ENCODE data around the gene DCAF11.
A peak's percentile ranks its signal among the peaks of the same experiment; 100 is the strongest.

Gene DCAF11

DNA sequence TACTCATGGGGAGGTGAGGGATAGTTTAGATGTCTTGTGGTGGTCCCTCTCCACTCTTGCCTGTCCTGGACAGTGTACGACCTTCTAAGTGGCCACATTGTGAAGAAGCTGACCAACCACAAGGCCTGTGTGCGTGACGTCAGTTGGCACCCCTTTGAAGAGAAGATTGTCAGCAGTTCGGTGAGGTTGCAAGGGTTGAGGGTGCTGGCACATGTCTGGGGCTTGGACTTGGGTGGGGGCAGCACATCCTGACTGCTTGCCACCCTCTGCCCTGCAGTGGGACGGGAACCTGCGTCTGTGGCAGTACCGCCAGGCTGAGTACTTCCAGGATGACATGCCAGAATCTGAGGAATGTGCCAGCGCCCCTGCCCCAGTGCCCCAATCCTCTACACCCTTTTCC is 8.3 kb downstream of the DCAF11 start:
- DNase-seq: no peak

DNA sequence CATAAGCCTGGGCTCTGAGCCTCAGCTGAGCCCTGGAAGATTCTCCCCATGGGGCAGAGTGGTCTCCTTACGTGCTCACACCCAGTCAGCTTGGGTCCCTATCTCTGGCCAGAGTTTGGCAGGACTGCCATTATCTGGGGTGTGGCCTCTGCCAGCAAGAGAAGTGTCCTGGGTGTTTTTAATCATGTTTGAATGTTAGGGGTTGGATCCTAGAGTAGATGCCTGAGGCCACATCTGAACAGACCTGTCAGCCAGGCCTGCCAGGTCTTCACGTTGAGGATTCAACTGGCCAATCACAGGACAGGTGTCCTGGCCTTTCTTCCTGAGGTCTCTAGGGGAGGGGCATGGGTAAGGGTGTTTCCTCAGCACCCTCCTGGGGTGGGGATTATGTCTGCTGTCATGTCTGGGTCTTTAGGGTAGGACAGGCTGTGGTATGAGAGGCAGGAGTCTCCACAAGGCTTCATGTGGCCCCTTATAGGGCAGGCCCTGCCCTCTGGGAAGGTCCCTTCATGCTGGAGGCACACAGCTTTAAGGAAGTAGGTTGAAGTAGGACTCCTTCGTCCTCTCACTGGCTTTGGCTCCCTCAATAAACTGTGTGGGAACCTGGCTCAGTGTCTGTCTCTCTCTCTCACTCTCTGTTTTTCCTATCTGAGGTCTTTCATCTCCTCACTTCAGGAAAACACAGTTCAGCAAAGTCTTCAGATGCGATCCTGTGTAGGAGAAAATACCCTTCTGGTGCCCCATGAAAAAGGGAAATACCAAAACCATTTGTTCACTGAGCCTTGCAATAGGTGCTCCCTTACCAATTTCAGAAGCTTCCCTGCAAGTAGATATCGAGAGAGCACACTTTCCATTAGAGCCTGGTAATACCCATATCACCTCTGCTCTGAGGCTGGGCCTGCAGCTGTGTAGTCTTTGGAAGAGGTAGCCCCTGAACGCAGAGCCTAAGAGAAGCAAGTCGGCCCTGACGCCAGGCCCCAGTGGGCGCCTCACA is 9.1 kb downstream of the DCAF11 start:
- no peak for DNase-seq

DNA sequence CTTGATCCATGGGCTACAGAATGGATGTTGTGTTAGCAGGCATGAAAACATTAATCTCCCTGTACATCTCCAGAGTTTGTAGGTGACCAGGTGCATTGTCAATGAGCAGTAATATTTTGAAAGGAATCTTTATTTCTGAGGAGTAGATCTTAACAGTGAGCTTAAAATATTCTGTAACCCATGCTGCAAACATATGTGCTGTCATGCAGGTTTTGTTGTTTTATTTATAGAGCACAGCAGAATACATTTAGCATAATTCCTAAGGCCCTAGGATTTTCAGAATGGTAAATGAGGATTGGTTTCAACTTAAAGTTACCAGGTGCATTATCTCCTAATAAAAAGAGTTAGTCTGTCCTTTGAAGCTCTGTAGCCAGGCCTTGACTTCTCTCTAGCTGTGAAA is 12.4 kb downstream of the DCAF11 start:
- no peak for DNase-seq

DNA sequence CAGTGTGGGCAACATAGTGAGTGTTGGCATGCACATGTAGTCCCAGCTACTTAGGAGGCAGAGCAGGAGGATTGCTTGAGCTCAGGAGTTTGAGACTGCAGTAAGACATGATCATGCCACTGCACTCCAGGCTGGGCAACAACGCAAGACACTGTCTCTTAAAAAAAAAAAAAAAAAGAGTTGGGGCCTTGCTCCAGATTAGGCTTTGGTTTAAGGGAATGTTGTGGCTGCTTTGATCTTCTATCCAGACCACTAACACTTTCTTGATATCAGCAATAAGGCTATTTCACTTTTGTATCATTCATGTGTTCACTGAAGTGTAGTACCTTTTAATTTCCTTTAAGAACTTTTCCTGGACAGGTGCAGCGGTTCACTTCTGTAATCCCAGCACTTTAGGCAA is 13.1 kb downstream of the DCAF11 start:
- DNase-seq: no peak

DNA sequence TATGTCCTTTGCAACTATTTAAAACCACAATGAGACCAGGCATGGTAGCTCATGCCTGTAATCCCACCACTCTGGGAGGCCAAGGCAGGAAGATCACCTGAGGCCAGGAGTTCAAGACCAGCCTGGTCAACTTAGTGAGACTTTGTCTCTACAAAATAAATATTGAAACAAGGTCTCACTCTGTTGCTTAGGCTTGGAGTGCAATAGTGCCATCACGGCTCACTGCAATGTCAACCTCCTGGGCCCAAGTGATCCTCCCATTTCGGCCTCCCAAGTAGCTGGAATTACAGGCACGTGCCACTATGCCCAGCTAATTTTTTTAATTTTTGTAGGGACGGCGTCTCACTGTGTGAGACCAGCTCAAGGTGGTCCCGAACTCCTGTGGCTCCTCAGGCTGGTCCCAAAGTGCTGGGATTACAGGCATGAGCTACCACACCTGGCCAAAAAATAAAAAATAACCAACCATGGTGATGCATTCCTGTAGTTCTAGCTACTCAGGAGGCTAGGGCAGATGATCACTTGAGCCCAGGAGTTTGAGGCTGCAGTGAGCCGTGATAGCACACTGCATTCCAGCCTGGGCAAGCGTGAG is 14.9 kb downstream of the DCAF11 start:
- no peak for DNase-seq

DNA sequence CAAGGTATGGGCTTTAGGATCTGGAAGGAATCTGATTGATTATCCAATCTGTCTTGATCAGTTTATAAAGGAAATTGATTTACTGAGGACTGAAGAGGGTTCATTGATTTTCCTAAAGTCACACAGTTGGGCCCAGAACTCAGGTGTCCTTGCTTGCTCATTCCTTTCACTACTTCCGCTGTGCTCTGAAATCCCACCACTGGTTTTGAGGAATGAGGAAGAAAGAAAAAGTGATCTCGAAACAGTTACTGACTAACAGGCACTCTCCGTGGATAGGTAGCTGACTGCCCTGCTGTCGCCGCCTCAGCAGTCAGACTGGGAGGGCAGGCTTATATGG is 15.8 kb downstream of the DCAF11 start, which contains the start of gene FITM1:
TSS of gene FITM1 (plus strand) at position 280 of the 337 bp plus-strand sequence. CDS start 905 bp downstream, outside the sequence.
- no peak for DNase-seq

DNA sequence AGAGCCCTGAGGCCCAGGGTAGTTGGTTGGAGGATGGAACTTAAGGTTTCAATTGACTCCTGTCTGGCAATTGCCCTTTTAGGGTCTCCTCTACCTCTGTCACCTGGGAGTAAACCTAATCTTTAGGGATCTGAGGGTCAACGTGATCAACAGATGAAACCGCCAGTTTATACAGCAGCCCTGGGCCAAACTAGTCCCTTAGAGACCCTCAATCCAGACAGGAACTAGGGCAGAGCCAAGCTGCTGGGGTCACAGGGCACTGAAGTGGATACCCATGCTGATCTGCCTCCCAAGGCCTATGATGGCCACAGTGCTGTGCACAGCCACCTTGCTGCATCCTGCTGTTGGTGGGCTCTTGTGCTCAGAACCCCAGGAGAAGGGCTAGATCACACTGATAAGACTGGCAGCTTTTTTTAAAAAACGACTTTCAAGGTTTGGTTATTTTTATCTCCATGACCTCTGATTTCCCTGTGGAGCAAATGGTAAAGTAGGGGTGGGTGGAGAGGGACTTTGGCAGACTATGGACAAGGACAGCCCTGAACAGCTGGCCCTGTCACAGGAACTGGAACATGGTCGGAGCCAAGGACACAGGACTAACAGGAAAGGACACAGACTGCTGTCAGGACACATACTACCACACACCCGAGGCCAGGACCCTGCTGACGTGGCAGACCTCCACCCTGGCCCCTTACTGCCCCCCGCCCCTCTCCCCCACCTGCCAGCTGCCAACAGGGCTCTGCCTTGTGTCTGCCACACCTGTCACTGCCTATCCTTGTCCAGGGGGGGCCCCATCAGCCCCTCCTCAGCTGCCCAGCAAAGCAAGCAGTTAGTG is 16.4 kb downstream of the DCAF11 start:
- DNase-seq: no peak

DNA sequence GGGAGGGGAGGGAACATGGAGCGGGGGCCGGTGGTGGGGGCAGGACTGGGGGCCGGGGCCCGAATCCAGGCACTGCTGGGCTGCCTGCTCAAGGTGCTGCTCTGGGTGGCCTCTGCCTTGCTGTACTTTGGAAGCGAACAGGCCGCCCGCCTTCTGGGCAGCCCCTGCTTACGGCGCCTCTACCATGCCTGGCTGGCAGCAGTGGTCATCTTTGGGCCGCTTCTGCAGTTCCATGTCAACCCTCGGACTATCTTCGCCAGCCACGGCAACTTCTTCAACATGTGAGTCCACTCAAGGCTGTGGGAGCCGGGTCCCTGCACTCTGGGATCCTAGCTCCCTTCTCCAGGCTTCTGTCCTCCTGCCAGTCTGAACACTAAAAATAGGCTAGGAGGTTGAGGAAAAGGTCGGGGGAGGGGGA is 17.0 kb downstream of the DCAF11 start:
- no peak for DNase-seq

DNA sequence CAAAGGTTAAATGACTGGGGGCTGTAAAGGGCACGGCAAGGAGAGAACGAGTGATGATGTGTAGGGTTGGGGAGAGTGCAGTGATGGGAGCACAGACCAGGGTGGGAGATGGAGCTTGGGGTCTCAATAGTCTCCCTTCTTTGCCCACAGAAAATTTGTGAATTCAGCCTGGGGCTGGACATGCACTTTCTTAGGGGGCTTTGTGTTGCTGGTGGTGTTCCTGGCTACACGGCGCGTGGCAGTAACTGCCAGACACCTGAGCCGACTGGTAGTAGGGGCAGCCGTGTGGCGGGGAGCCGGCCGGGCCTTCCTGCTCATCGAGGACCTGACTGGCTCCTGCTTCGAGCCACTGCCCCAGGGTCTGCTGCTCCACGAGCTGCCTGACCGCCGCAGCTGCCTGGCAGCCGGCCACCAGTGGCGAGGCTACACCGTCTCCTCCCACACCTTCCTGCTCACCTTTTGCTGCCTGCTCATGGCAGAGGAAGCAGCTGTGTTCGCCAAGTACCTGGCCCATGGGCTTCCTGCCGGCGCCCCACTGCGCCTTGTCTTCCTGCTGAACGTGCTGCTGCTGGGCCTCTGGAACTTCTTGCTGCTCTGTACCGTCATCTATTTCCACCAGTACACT is 17.6 kb downstream of the DCAF11 start:
- DNase-seq: no peak

DNA sequence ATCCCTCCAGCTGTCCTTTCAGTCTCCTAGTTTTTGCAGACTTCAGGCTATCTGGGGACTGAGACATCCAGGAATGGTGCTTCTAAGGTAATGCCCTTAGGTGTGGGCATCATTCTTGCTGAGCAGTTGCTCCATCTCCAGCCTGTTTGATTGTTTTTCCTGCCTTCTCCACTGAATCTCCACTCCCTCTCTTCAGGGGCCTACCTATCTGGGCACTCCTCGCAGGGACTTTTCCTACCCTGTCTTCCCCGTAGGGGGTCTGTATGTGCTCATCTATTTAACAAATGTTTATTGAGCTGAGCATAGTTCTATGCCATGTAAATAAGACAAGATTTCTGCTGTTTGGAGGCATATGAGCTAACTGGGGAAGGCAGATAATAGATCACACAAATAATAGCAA is 18.4 kb downstream of the DCAF11 start:
- no peak for DNase-seq

DNA sequence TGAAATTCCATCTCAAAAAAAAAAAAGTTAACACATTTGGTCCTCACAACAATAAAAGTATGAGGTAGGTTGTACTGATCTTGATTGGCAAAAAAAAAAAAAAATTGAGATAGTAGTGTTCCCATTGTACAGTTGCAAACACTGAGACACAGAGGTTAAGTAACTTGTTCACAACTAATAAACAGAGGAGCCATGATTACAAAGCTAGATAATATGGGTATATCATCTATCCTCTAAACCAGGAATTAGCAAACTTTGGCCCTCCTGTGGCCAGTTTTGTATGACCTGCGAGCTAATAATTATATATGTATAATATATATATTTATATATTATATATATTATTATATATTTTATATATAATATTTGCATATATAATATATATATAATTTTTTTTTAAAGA is 19.2 kb downstream of the DCAF11 start:
- DNase-seq: no peak

DNA sequence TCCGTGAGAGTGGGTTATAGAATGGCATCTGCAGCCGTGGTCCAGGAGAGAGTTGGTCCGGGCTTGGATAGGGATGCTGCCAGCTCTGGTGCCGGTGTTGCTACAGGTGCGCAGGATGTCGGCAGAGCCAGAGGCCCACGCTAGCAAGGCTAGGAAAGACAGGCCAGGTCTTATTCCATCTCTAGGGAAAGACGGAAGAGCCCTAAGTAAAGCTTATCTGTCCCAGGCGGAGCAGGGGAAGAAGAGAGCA is 20.9 kb downstream of the DCAF11 start:
- no peak for DNase-seq

DNA sequence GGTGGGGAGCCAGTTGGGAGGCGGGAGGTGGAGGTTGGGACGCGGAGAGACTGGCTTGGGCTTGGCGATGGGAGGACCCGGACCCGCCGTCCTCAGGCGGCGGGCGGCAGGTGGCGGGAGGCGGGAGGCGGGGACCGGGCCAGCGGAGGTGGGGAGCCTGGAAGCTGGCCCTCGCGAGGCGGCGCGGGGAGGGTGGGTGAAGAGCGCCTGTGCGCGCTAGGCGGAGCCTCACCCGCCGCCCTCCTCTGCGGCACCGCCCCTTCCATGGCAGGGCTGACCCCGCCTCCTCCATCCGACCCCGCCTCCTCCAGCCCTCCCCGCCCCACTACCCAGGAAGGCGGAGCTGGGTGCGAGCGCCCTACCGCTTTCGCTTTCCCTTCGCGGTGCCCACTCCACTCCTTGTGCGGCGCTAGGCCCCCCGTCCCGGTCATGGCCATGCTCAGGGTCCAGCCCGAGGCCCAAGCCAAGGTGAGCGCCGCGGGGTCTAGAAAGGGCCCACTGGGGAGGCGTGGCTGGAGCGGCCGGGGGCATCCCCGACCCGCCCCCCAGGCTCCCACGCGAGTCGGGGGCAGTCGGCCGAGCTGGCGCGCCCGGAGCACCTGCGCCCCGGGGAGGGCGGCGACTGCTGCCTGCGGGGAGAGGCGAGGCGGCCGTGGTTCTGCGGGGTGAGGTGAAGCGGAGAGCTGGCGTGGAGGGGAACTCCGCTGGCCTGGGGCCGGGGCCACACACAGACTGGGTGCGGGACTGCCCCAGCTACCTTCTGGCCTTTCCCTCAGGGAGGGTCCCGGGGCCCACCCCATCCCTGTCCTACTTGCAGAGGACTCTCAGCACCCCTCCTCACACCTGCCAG is 21.5 kb downstream of the DCAF11 start, which contains the start of gene PSME1:
TSS of gene PSME1 (plus strand) at position 361 of the 850 bp plus-strand sequence. CDS start at position 430, 69 bp downstream.
- DNase-seq: peak; percentile 87

DNA sequence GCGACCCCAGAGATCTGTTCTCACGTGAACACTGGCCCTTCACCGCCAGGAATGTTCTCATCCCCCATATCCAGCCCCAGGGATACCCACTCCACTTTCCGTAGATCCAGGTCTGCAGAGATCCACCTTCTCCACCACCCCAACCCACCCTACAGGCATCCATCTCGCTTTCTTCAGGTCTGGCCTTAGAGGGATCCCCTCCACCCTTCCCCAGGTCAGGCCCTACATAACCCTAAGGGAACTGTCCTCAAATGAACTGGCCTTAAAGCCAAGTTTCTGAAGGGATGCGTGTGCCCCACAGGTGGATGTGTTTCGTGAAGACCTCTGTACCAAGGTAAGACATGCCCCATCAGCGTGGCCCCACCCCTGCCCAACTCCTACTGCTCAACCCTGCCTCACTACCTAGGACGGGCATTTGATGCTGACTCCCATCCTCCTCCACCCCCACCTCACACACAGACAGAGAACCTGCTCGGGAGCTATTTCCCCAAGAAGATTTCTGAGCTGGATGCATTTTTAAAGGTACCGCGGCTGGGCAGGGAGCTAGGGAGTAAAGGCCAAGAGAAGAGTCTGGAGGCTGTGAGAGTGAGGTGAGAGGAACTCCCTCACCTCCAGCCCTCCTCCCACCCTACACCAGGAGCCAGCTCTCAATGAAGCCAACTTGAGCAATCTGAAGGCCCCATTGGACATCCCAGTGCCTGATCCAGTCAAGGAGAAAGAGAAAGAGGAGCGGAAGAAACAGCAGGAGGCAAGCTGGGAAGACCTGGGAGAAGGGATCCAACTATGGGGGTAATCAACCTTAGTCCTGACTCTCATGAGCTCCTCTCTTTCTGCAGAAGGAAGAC is 22.3 kb downstream of the DCAF11 start:
- DNase-seq: no peak

DNA sequence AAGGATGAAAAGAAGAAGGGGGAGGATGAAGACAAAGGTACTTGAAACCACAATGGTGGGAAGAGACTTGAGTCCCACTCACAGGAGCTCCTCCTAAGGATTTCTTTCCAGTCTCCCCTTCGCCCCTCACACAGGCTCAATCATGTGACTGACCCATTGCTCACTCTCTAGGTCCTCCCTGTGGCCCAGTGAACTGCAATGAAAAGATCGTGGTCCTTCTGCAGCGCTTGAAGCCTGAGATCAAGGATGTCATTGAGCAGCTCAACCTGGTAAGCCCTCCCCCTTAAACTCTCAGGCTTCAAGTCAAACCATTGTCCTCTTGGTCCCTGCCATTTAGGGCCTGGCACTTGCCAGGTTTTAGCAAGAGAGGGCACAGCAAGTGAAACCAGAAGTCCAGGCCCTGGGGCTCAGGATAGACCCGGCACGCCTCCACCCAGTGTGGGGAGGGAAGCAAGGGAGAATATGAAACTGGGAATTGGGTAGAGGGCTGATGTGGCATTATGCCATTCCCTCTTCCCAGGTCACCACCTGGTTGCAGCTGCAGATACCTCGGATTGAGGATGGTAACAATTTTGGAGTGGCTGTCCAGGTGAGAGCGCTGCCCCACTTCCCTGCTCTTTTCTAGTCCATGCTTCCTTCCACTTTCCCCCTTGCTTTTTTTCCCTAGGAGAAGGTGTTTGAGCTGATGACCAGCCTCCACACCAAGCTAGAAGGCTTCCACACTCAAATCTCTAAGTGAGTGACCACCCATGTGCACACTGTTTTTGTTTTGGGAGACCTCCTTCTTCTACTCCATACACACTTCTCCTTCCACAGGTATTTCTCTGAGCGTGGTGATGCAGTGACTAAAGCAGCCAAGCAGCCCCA is 23.2 kb downstream of the DCAF11 start:
- no peak for DNase-seq

DNA sequence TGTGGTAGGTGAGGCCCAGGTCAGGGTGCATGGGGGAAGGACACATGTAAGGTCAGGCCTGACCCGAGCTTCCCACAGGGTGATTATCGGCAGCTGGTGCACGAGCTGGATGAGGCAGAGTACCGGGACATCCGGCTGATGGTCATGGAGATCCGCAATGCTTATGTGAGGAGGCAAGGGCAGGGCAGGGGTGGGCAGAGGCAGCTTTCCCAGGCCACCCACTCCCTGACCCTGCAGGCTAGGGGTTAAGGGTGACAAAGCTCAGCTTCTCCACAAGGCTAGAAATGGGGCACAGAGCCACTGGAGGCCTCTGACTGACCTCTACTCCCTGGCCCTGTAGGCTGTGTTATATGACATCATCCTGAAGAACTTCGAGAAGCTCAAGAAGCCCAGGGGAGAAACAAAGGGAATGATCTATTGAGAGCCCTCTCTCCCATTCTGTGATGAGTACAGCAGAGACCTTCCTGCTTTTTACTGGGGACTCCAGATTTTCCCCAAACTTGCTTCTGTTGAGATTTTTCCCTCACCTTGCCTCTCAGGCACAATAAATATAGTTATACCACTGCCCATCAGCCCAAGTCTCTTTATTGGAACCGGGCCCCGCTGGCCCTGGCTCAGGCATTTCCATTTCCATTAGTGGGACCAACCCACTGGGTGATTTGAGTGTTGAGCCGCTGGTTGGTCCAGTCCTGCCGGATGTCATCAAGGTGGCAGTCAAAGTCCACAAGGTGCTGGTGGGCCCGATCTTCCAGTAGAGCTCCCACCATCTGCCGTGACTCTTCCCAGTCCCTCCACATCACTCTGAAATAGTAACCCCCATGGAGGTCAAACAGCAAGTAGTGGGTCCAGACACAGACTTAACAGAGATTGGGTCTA is 24.1 kb downstream of the DCAF11 start:
- DNase-seq: no peak

DNA sequence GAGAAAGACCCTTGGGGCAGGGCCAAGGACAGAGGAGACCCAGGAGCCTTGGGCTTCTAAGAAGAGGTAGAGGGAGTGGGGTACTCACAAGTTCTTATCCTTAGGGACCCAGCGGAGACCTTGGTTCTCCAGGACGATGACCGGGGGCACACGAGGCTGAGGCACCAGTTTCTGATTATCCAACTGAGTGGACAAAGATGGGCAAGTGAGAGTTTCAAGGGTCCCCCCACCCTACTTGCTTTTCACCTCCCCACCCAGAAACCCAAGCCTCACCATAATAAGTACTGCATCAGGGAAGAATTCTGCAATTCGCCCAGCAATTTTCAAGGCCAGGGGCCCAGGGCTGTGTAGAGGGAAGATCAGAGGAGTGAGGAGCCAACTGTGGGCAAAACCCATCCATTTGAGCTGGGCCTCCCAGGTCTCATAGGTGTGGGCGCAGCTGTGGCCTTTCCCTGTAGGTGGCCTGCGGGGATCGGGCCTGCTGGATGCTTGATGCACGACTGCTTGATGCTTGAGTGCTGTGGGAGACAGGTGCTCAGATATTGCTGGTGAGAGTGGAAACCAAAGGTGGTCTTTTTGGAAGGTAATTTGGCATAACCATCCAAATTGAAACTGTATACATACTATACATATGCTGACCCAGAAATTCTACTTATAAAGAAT is 24.8 kb downstream of the DCAF11 start:
- DNase-seq: no peak

DNA sequence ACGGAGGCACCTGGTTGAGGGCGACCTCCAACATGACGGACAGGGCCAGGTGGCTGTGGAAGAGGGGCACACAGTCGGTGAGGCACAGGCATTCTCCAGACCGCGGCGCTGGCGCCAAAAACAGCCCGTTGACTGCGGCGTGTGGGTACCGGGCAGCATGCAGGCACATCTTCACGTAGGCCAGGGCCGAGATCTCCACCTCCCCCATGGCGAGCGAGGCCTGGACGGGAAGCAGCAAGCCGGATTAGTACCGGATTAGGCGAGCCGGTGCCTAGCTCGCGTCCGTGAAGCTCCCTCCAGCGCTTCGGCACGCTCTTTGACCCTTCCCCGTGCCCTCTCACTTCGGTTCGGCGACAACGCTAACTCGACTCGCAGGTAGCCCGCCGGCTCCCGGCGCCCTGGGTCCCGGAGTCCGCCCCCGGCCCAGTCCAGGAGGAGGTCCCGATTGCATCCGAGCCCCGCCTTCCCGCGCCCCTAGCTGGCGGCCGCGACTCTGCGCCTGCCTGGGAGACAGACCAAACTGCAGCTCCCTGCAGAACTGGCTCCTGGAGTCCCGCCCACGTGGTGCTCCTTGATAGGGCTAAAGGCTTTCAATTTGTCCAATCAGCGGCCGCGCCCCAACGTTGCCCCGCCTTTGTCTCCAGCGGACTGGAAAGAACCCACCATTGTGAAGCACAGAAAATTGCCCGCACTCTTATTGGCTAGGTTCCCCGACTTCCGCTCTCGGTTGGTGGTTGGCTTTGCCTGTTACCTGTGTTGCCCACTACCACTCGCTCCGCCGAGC is 26.7 kb downstream of the DCAF11 start, which contains the start of gene EMC9:
TSS of gene EMC9 (minus strand) at position 495 of the 784 bp plus-strand sequence. CDS start at position 208, 287 bp downstream.
- peak; percentile 99 for DNase-seq
